MM.1S (cell line): ENCODE results near the gene AP2A2.

Experiments
- DNase-seq: peaks from one replicate; pipeline ENCODE4 v3.0.0-alpha.2; 2015
- H2AFZ ChIP-seq: fragments of 300-600 bp; sonication (generic); 2 replicates; pipeline ENCODE4 v1.6.0; 2016; ENCODE audit warnings: antibody characterized with exemption, low read length
- H3F3A ChIP-seq: fragments of 300-600 bp; sonication (generic); 2 replicates; pipeline ENCODE4 v1.6.1; 2016; ENCODE audit warnings: mild to moderate bottlenecking, antibody characterized with exemption, low read length, moderate library complexity, mixed read lengths; ENCODE audit not compliant: insufficient read depth
- H3K27ac ChIP-seq: fragments of 300-600 bp; sonication (generic); 2 replicates; pipeline ENCODE4 v1.5.1; 2016; ENCODE audit warnings: mild to moderate bottlenecking, low read length
- H3K27me3 ChIP-seq: fragments of 300-600 bp; sonication (generic); replicated peaks from 2 replicates; pipeline ENCODE4 v1.6.0; 2016; ENCODE audit warnings: low read length; ENCODE audit not compliant: insufficient read depth
- H3K36me3 ChIP-seq: fragments of 300-600 bp; sonication (generic); replicated peaks from 2 replicates; pipeline ENCODE4 v1.6.1; 2016; ENCODE audit warnings: mild to moderate bottlenecking, low read length, mixed read lengths; ENCODE audit not compliant: insufficient read depth
- H3K4me1 ChIP-seq: fragments of 300-600 bp; sonication (generic); 2 replicates; pipeline ENCODE4 v1.6.1; 2016; ENCODE audit warnings: low read length, mixed read lengths
- H3K4me2 ChIP-seq: fragments of 300-600 bp; sonication (generic); 2 replicates; pipeline ENCODE4 v1.6.0; 2016; ENCODE audit warnings: low read depth, low read length
- H3K4me3 ChIP-seq: fragments of 300-600 bp; sonication (generic); 2 replicates; pipeline ENCODE4 v1.5.1; 2016; ENCODE audit warnings: low read length, mixed read lengths
- H3K79me2 ChIP-seq: fragments of 300-600 bp; sonication (generic); 2 replicates; pipeline ENCODE4 v1.6.1; 2016; ENCODE audit warnings: mixed run types, low read length, mixed read lengths
- H3K9ac ChIP-seq: fragments of 300-600 bp; sonication (generic); 2 replicates; pipeline ENCODE4 v1.6.1; 2016; ENCODE audit warnings: low read length, mixed read lengths
- H3K9me2 ChIP-seq: fragments of 300-600 bp; sonication (generic); replicated peaks from 2 replicates; pipeline ENCODE4 v1.6.1; 2016; ENCODE audit warnings: mild to moderate bottlenecking, low read length, mixed read lengths; ENCODE audit not compliant: insufficient read depth
- H3K9me3 ChIP-seq: fragments of 300-600 bp; sonication (generic); replicated peaks from 2 replicates; pipeline ENCODE4 v1.6.1; 2016; ENCODE audit warnings: mild to moderate bottlenecking, low read length, mixed read lengths; ENCODE audit not compliant: insufficient read depth
- H4K20me1 ChIP-seq: fragments of 300-600 bp; sonication (generic); 2 replicates; pipeline ENCODE4 v1.6.1; 2016; ENCODE audit warnings: mild to moderate bottlenecking, low read length, moderate library complexity, mixed read lengths; ENCODE audit not compliant: insufficient read depth
- EZH2 ChIP-seq: fragments of 300-600 bp; sonication (generic); optimal IDR thresholded peaks from 2 replicates; pipeline ENCODE3; 2017; ENCODE audit warnings: low read depth, mild to moderate bottlenecking, antibody characterized with exemption, low read length, mixed read lengths
- EZH2phosphoT487 ChIP-seq: fragments of 300-600 bp; sonication (generic); IDR thresholded peaks from 2 replicates; pipeline ENCODE4 v1.6.1; 2018; ENCODE audit warnings: antibody characterized with exemption, low read length
- TF ChIP-seq, protein P1 (sequence below): fragments of 300-600 bp; sonication (generic); IDR thresholded peaks from 2 replicates; pipeline ENCODE4 v1.5.1; 2016; ENCODE audit warnings: antibody characterized with exemption, low read length, mixed read lengths

Gene AP2A2

DNA sequence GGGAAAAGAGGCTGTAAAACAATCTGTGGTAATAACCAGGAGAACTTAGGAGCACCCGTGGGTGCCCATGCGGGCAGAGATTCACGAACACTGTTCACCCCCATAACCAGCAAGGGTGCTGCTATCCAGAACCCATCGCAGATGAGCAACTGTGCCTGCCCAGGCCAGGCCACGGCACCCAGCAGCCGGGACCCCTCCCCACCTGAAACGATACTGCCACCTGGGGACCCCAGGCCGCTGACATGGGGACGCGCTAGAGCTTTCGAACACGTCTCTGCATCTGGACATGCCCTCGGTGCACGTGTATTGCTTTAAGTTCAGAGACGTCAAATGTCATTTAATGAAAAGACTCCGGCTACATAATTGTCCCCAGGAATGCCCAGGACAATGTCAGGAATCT is 134.7 kb downstream of the AP2A2 start:
- no peaks in the 10 kb centered on the region for H4K20me1 ChIP-seq
- no peak overlapping the region for H3K4me2 ChIP-seq
- no peaks in the 10 kb centered on the region for H3K9me2 ChIP-seq
- TF ChIP-seq EZH2phosphoT487 (no peak), EZH2 (no peak)
- TF ChIP-seq, protein P1, sequence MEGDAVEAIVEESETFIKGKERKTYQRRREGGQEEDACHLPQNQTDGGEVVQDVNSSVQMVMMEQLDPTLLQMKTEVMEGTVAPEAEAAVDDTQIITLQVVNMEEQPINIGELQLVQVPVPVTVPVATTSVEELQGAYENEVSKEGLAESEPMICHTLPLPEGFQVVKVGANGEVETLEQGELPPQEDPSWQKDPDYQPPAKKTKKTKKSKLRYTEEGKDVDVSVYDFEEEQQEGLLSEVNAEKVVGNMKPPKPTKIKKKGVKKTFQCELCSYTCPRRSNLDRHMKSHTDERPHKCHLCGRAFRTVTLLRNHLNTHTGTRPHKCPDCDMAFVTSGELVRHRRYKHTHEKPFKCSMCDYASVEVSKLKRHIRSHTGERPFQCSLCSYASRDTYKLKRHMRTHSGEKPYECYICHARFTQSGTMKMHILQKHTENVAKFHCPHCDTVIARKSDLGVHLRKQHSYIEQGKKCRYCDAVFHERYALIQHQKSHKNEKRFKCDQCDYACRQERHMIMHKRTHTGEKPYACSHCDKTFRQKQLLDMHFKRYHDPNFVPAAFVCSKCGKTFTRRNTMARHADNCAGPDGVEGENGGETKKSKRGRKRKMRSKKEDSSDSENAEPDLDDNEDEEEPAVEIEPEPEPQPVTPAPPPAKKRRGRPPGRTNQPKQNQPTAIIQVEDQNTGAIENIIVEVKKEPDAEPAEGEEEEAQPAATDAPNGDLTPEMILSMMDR, result no peak
- no peak for DNase-seq
- no peaks in the 10 kb centered on the region for H3F3A ChIP-seq
- H3K36me3 ChIP-seq, result no peaks in the 10 kb centered on the region
- H3K9ac ChIP-seq, result no peak overlapping the region
- H3K27me3 ChIP-seq, result peaks cover 89% of the 10 kb centered on the region
- no peaks in the 10 kb centered on the region for H3K79me2 ChIP-seq
- no peaks in the 10 kb centered on the region for H3K9me3 ChIP-seq
- no peaks in the 10 kb centered on the region for H3K4me1 ChIP-seq
- H2AFZ ChIP-seq, result no peak overlapping the region
- H3K27ac ChIP-seq, result no peak overlapping the region
- no peak overlapping the region for H3K4me3 ChIP-seq

DNA sequence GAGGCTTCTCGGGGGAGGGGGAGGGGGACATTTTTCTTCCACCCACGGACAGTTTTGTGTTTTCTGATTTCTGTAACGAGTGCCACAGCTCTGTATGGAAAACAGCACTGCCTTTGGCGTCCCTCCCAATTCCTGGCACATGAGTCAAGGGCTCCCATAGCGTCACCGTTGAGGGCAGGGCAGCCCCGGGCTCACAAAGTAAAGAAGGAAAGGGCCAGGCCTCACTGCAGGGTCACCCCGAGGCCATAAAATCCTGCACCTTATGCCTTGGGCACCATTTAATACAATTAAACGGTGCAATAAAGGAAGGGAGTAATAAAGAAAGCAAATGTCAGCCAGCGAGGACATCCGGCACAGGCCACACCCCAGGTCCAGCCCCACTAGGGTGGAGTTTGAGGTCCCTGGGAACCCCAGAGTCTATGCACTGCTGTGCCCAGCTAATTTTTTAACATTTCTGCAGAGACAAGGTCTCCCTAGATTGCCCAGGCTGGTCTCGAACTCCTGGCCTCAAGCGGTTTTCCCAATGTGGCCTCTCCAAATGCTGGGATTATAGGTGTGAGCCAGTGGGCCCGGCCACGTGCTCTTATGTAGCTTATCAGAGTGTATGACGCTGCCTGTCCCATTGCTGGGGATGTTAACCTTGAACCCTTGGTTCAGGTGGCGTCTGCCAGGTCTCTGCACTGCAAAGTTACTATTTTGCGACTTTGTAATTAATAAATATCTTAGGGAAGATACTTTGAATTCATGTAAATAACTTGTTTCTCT is 135.4 kb downstream of the AP2A2 start:
- Histone ChIP-seq H2AFZ (0 out of 2 replicates have a peak overlapping the region, but pooled peaks have one; percentile 24), H4K20me1 (no peaks in the 10 kb centered on the region), H3K4me1 (no peaks in the 10 kb centered on the region), H3K79me2 (no peaks in the 10 kb centered on the region), H3K27ac (no peak overlapping the region), H3K9me3 (no peaks in the 10 kb centered on the region), H3K27me3 (peaks cover 89% of the 10 kb centered on the region), H3K9ac (no peak overlapping the region), H3K9me2 (no peaks in the 10 kb centered on the region), H3K4me3 (no peak overlapping the region; the same call in 1 of the 2 replicates), H3K36me3 (no peaks in the 10 kb centered on the region), H3F3A (no peaks in the 10 kb centered on the region), H3K4me2 (peak overlapping the region; percentile 11; the same call in 1 of the 2 replicates)
- TF ChIP-seq EZH2 (no peak), EZH2phosphoT487 (no peak)
- TF ChIP-seq, protein P1, result no peak
- no peak for DNase-seq
